Small intestine (tissue), 16 donors: ENCODE measurements around the gene CPA4. TPM values are rescaled to one million over a fixed set of nuclear protein-coding genes. Genes with fewer than 3 reads are reported as not detected.
"Not testable (repeated sequence)": the region's sequence is repeated elsewhere in the genome, so short reads cannot be mapped to it uniquely, and the experiment has no call there.

ENCODE experiments used
- DNase-seq, 2 donors: peaks; one replicate each; pipeline versions ENCODE4 v3.0.0 to v3.0.0-alpha.2; 2013
- FAIRE-seq: peaks from 2 replicates; lab custom pipeline; 2012; peaks lifted over from hg19 to GRCh38; lab: Jason Lieb, UNC
- H3K27ac ChIP-seq, 3 donors: one replicate each; pipeline ENCODE4 v1.5.1; 2013; ENCODE audit warnings: low read length in 2 of 3, mild to moderate bottlenecking in 2 of 3, control low read depth in 1 of 3, inconsistent platforms in 1 of 3, low read depth in 1 of 3, moderate library complexity in 1 of 3
- H3K27me3 ChIP-seq, 3 donors: one replicate each; pipeline ENCODE4 v1.6.1; 2013; ENCODE audit warnings: low read length in 3 of 3, inconsistent platforms in 1 of 3; ENCODE audit not compliant: control insufficient read depth in 3 of 3, insufficient read depth in 3 of 3
- H3K36me3 ChIP-seq, 3 donors: one replicate each; pipeline ENCODE4 v1.6.1; 2013; ENCODE audit warnings: low read length in 3 of 3, inconsistent platforms in 1 of 3, low read depth in 1 of 3, mild to moderate bottlenecking in 1 of 3, moderate library complexity in 1 of 3; ENCODE audit not compliant: control insufficient read depth in 3 of 3, insufficient read depth in 2 of 3
- H3K4me1 ChIP-seq, 3 donors: one replicate each; pipeline ENCODE4 v1.6.1; 2013; ENCODE audit warnings: low read length in 2 of 3, inconsistent platforms in 1 of 3, low read depth in 1 of 3, mild to moderate bottlenecking in 1 of 3, moderate library complexity in 1 of 3; ENCODE audit not compliant: control insufficient read depth in 3 of 3, insufficient read depth in 2 of 3
- H3K4me3 ChIP-seq, 3 donors: one replicate each; pipeline ENCODE4 v1.5.1; 2013; ENCODE audit warnings: low read length in 3 of 3, control low read depth in 1 of 3, inconsistent platforms in 1 of 3, low read depth in 1 of 3, mild to moderate bottlenecking in 1 of 3, moderate library complexity in 1 of 3
- H3K9me3 ChIP-seq, 2 donors: one replicate each; pipeline ENCODE4 v1.6.1; 2013; ENCODE audit warnings: low read depth in 1 of 2, low read length in 1 of 2; ENCODE audit not compliant: control insufficient read depth in 2 of 2, insufficient read depth in 1 of 2
- WGBS, 3 donors: extraction: QIAGEN DNeasy Blood & Tissue Kit; methylation state at CpG; one replicate each; pipeline ENCODE4 v1.1.7; 2013; 5-methylcytosine and 5-hydroxymethylcytosine counted together
- long read RNA-seq, 10 donors: transcript quantifications; one replicate each; lab custom pipeline, GENCODE V29; 2026
- polyA plus RNA-seq, 4 donors: library from polyadenylated mRNA; stranded (reverse) in 3 of 4; unstranded in 1 of 4; fragments of 200-250 nt in 3 of 4; fragments of 120-200 nt in 1 of 4; gene quantifications; one replicate each; pipeline versions ENCODE4 v1.2.1 to v1.2.3, GENCODE V29; 2013
- donor health status: healthy with polysubstance abuse.
- donor health status: control.
- donor health status: control.
- donor health status: Bipolar disorder and iron deficiency.
- donor health status: healthy.

The CPA4 gene, protein sequence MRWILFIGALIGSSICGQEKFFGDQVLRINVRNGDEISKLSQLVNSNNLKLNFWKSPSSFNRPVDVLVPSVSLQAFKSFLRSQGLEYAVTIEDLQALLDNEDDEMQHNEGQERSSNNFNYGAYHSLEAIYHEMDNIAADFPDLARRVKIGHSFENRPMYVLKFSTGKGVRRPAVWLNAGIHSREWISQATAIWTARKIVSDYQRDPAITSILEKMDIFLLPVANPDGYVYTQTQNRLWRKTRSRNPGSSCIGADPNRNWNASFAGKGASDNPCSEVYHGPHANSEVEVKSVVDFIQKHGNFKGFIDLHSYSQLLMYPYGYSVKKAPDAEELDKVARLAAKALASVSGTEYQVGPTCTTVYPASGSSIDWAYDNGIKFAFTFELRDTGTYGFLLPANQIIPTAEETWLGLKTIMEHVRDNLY
- under 1 TPM in 2 of 4 donors, not detected in 2; 0.09 to 0.21 TPM for polyA plus RNA-seq
- long read RNA-seq, donor 1 = 0 reads
- long read RNA-seq, donor 2 = 0 reads
- long read RNA-seq, donor 3, partial matches to known transcripts = 0 of 1 reads
- long read RNA-seq, donor 3, other reads (novel, unspliced or antisense) = 0 of 1 reads
- long read RNA-seq, donor 4 = 0 reads
- long read RNA-seq, donor 5 = 0 reads
- long read RNA-seq, donor 6 = 0 reads
- long read RNA-seq, donor 7 = 0 reads
- long read RNA-seq, donor 8 = 0 reads
- long read RNA-seq, donor 9 = 0 reads
- long read RNA-seq, donor 10, partial matches to known transcripts = 0 of 1 reads
- long read RNA-seq, donor 10, other reads (novel, unspliced or antisense) = 0 of 1 reads

DNA sequence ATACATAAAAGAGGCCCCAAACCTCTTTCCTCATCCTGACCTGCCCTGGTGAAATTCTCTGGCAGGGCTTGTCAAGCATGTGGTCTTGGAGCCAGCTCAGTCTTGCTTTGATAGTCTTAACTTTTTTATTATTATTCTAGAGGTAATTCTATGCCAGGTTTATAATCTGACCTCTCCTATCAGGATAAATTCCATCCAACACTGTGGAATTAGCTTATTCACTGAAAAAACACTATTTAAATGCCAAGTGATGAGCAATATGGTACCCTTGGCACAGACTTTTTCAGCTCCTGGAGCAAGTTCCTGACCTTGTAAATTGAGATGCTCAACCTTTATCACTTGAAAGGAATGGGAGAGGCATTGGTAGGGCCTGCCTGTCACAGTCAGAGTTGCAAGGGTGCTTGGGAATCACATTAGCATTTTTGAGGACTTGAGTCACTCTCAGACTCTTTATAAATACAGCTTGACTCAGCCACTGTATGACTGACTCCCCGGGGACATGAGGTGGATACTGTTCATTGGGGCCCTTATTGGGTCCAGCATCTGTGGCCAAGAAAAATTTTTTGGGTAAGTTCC, at the start of gene CPA4:
TSS of gene CPA4 (plus strand) at position 480 of the 576 bp plus-strand sequence. CDS start at position 500, 20 bp downstream.
- Histone ChIP-seq H3K4me3 (no peak within 1 kb of the TSS), H3K27me3 (no peaks in the 10 kb centered on the region), H3K36me3 (no peaks in the 10 kb centered on the region), H3K4me1 (no peaks in the 10 kb centered on the region), H3K9me3 (peaks cover 0 to 3% of the 10 kb centered on the region in 2 donors), H3K27ac (no peak within 1 kb of the TSS)
- DNase-seq (no peak), FAIRE-seq (no peak)
- 50 to 74% (median 55%) methylated on average over 1 of the region's 1 CpG for WGBS, 3 donors

DNA sequence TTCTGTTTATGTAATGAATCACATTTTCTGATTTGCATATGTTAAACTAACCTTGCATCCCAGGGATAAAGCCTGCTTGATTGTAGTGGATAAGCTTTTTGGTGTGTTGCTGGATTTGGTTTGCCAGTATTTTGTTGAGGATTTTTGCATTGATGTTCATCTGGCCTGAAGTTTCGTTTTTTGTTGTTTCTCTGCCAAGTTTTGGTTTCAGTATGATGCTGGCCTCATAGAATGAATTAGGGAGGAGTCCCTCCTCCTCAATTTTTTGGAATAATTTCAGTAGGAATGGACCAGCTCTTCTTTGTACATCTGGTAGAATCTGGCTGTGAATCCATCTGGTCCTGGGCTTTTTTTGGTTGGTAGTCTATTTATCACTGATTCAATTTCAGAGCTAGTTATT, 49.5 kb upstream of the CPA4 start:
- H3K27me3 ChIP-seq, H3K4me1 ChIP-seq, H3K9me3 ChIP-seq, FAIRE-seq, H3K4me3 ChIP-seq, H3K36me3 ChIP-seq, H3K27ac ChIP-seq: not testable (repeated sequence)
- peak in 1 of 2 donors; percentile 10 for DNase-seq
- WGBS, 3 donors = 7 to 9% (median 7%) methylated on average over 1 of the region's 1 CpG

DNA sequence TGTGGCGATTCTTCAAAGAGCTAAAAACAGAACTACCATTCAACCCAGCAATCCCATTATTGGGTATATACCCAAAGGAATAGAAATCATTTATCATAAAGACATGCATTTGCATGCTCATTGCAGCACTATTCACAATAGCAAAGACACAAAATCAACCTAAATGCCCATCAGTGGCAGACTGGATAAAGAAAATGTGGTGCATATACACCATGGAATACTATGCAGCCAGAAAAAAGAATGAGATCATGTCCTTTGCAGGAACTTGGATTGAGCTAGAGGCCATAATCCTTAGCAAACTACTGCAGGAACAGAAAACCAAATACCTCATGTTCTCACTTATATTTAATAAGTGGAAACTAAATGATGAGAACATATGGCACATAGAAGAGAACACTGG, 46.5 kb upstream of the CPA4 start:
- not testable (repeated sequence) for FAIRE-seq

DNA sequence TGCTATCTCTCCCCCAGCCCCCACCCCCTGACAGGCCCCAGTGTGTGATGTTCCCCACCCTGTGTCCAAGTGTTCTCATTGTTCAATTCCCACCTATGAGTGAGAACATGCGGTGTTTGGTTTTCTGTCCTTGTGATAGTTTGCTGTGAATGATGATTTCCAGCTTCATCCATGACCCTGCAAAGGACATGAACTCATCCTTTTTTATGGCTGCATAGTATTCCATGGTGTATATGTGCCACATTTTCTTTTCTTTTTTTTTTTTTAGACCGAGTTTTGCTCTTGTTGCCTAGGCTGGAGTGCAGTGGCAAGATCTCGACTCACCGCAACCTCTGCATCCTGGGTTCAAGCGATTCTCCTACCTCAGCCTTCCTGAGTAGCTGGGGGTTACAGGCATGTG, 44.1 kb upstream of the CPA4 start:
- not testable (repeated sequence) for H3K4me3 ChIP-seq, H3K27ac ChIP-seq, H3K36me3 ChIP-seq, H3K4me1 ChIP-seq, DNase-seq, FAIRE-seq, H3K27me3 ChIP-seq, H3K9me3 ChIP-seq
- 96 to 97% (median 96%) methylated on average over 5 of the region's 5 CpGs for WGBS, 3 donors

More for the DNA sequence above, 46.5 kb upstream of the CPA4 start:
- not testable (repeated sequence) for H3K4me1 ChIP-seq, H3K27me3 ChIP-seq, DNase-seq, H3K9me3 ChIP-seq, H3K27ac ChIP-seq, H3K4me3 ChIP-seq, H3K36me3 ChIP-seq
- WGBS, 3 donors = 87 to 100% (median 93%) methylated on average over 1 of the region's 1 CpG

DNA sequence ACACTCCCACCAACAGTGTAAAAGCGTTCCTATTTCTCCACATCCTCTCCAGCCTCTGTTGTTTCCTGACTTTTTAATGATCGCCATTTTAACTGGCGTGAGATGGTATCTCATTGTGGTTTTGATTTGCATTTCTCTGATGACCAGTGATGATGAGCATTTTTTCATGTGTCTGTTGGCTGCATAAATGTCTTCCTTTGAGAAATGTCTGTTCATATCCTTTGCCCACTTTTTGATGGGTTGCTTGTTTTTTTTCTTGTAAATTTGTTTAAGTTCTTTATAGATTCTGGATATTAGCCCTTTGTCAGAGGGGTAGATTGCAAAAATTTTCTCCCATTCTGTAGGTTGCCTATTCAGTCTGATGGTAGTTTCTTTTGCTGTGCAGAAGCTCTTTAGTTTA, 43.3 kb upstream of the CPA4 start:
- H3K36me3 ChIP-seq, DNase-seq, H3K27me3 ChIP-seq, H3K4me3 ChIP-seq, H3K27ac ChIP-seq, H3K9me3 ChIP-seq, H3K4me1 ChIP-seq, FAIRE-seq: not testable (repeated sequence)
- 87 to 89% (median 87%) methylated on average over 3 of the region's 3 CpGs for WGBS, 3 donors

DNA sequence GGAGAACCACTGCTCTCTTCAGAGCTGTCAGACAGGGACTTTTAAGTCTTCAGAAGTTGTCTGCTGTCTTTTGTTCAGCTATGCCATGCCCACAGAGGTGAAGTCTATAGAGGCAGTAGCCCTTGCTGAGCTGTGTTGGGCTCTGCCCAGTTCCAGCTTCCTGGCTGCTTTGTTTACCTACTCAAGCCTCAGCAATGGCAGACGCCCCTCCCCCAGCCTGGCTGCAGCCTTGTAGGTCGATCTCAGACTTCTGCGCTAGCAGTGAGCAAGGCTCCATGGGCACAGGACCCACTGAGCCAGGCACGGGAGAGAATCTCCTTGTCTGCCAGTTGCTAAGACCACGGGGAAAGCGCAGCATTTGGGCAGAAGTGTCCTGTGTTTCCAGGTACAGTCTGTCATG, 38.4 kb upstream of the CPA4 start:
- 79 to 84% (median 84%) methylated on average over 6 of the region's 6 CpGs for WGBS, 3 donors
- no peaks in the 10 kb centered on the region for H3K4me1 ChIP-seq

DNA sequence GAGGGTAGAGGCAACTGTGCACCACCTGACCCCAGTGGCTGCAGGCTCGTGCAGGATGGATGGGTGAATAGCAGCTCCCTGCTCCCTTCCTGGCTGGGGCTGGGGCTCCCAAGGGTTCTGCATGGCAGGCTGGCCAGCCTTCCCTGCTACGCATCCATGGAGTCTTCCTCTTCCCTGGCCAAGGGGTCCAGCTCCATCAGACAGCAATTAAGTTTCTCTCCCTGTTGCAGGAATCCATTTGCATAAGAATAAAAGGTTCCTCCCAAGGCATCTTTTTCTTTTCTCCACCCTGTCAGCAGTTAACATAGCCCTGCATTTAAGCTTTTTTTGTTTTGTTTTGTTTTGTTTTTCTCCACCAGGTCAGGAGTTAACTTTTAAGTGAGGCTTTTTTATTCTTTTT, 36.3 kb upstream of the CPA4 start:
- Histone ChIP-seq H3K27ac (no peak overlapping the region), H3K9me3 (peaks cover 2 to 45% of the 10 kb centered on the region in 2 donors), H3K27me3 (peaks cover 0 to 8% (median 0%) of the 10 kb centered on the region in 3 donors), H3K4me1 (no peaks in the 10 kb centered on the region), H3K4me3 (no peak overlapping the region), H3K36me3 (no peaks in the 10 kb centered on the region)
- FAIRE-seq (no peak), DNase-seq (no peak)
- WGBS, 3 donors = 77 to 86% (median 81%) methylated on average over 2 of the region's 2 CpGs

More for the DNA sequence above, 38.4 kb upstream of the CPA4 start:
- Histone ChIP-seq H3K9me3 (peaks cover 2 to 30% of the 10 kb centered on the region in 2 donors), H3K27me3 (peaks cover 0 to 5% (median 0%) of the 10 kb centered on the region in 3 donors), H3K27ac (no peak overlapping the region), H3K36me3 (no peaks in the 10 kb centered on the region), H3K4me3 (no peak overlapping the region)
- DNase-seq (no peak), FAIRE-seq (no peak)

DNA sequence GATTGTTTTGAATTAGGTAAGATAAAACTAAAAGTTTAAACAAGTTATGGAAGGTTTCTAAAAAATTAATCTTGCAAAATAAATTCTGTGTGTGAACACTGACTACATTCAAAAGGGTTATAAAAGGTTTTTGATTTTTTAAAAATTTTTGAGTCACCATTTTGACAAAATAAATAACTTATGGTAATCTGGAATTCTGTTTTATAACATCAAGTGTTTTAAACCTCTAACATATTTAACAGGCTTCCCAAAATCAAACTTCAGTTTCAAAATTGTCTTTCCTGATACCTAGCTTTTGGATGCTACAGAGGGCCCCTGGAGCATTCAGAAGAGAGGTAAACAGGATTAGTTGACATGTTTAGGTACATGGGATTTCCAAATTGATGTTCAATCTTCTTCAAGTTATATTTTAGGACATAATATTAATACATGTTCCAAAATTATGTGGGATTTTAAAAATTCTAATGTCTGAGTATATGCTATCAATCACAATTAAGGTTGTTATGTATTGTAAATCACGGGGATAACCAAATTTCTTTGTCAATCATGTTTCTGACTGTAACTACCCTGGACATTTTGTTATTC, 34.4 kb upstream of the CPA4 start:
- peaks cover 0 to 8% (median 0%) of the 10 kb centered on the region in 3 donors for H3K27me3 ChIP-seq
- H3K36me3 ChIP-seq = no peaks in the 10 kb centered on the region
- DNase-seq = no peak
- H3K9me3 ChIP-seq = peaks cover 2 to 45% of the 10 kb centered on the region in 2 donors
- no peaks in the 10 kb centered on the region for H3K4me1 ChIP-seq
- FAIRE-seq = no peak
- WGBS, 3 donors = 39 to 71% (median 48%) methylated on average over 1 of the region's 1 CpG
- no peak overlapping the region for H3K27ac ChIP-seq
- no peak overlapping the region for H3K4me3 ChIP-seq
